Ovary (tissue), 9 donors: ENCODE results near the gene SMIM1. TPM values are rescaled to one million over a fixed set of nuclear protein-coding genes. Genes with fewer than 3 reads are reported as not detected.
"Not testable (repeated sequence)": the region's sequence is repeated elsewhere in the genome, so short reads cannot be mapped to it uniquely, and the experiment has no call there.

Source experiments
- DNase-seq, 5 donors: peaks; one replicate each; pipeline ENCODE4 v3.0.0-alpha.2; 2019 to 2020
- H3K27ac ChIP-seq, 2 donors: fragments of 200-600 bp; one replicate each; pipeline versions ENCODE4 v1.5.1 to v1.8.0; 2019 to 2022
- H3K27me3 ChIP-seq: fragments of 200-600 bp; one replicate; pipeline ENCODE4 v1.8.0; 2022
- H3K36me3 ChIP-seq: fragments of 200-600 bp; sonication (generic); one replicate; pipeline ENCODE4 v1.5.1; 2019
- H3K4me1 ChIP-seq: one replicate; pipeline ENCODE4 v1.8.1; 2013; ENCODE audit warnings: mild to moderate bottlenecking, moderate library complexity; ENCODE audit not compliant: insufficient read depth
- H3K4me3 ChIP-seq: fragments of 200-600 bp; sonication (generic); one replicate; pipeline ENCODE4 v1.5.1; 2017
- H3K9me3 ChIP-seq, 2 donors: fragments of 200-600 bp in 1 of 2; sonication (generic) in 1 of 2; one replicate each; pipeline versions ENCODE4 v1.5.1 to v1.8.1; 2013 to 2019; ENCODE audit warnings: mild to moderate bottlenecking in 1 of 2, moderate library complexity in 1 of 2
- CTCF ChIP-seq, 3 donors: fragments of 450-650 bp in 2 of 3; fragments of 200-600 bp in 1 of 3; IDR thresholded peaks; one replicate each; pipeline versions ENCODE4 v1.5.1 to v1.8.0; 2016 to 2022; ENCODE audit warnings: antibody characterized with exemption in 3 of 3, mild to moderate bottlenecking in 1 of 3
- EP300 ChIP-seq: sonication (generic); formaldehyde crosslinking; IDR thresholded peaks from one replicate; pipeline ENCODE4 v1.6.1; 2017; ENCODE audit warnings: antibody characterized with exemption
- POLR2A ChIP-seq: fragments of 450-650 bp; IDR thresholded peaks from one replicate; pipeline ENCODE4 v1.6.1; 2017; ENCODE audit warnings: antibody characterized with exemption, mild to moderate bottlenecking, moderate library complexity
- WGBS, 3 donors: extraction: QIAGEN DNeasy Blood & Tissue Kit in 1 of 3; methylation state at CpG; one replicate each; pipeline versions ENCODE4 v1.1.5 to v1.1.7; 2013 to 2017; 5-methylcytosine and 5-hydroxymethylcytosine counted together
- intact Hi-C, 4 donors: fragments of 100-400 bp; cut with DNase I; formaldehyde crosslinking; loops; one replicate each; pipeline versions ENCODE4 v1.11.0 to v1.15.1; 2022 to 2023
- polyA plus RNA-seq, 2 donors: library from polyadenylated mRNA; stranded (reverse); fragments of 200-250 nt in 1 of 2; fragments of 350-450 nt in 1 of 2; fragmentation: Illumina TruSeq in 1 of 2; extraction: RNeasy Lipid Tissue Mini Kit (QIAGEN cat#74804) in 1 of 2; gene quantifications; one replicate each; pipeline ENCODE4 v1.2.3, GENCODE V29; 2013 to 2014
- total RNA-seq, 7 donors: library from RNA; depleted of rRNA in 2 of 7; stranded (reverse); fragments of >200 nt in 2 of 7; fragmentation: NEBNext Ultra II Directional in 3 of 7; extraction: Animal tissue kit (Norgen Biotek cat#: 25700) in 3 of 7; gene quantifications; one replicate each; pipeline versions ENCODE4 v1.1.0 to v1.2.4, GENCODE V29; 2016 to 2023
- donor health status: DM: no; HTN: no; CAD: no; lungs with moderate emphysema.
- donor health status: DM: no; HTN: no; CAD: no.
- donor health status: Bipolar disorder and iron deficiency.
- donor health status: DM: yes; HTN: yes; CAD: no.
- donor health status: DM: no; HTN: no; CAD: no.
- donor health status: DM: yes; HTN: yes; CAD: no.

The SMIM1 gene
- total and polyA plus RNA-seq, 9 donors = 7.1 to 22.1 (median 18.7) TPM; not detected in 1

DNA sequence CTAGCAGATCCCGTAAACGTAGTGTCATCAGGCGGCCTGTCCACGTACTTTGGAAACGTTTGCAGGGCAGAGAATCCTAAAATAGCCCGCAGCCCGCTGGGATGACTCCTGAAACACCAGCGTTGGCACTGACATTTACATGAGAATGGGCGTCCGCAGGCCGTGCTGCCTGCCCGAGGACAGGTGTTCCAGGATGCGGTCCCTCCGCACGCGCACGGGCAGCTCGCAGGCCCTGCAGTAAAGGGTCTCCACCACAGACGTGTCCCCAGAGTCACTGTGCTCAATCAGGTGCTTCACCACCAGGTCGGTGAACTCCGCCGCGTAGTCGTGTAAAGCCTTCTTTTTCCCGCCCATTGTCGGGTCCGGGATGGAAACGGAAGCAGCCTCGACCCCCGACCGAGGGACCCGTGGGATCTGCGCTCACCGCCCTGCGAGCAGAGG, 26.1 kb upstream of the SMIM1 start:
- Histone ChIP-seq H3K4me1 (peaks cover 14% of the 10 kb centered on the region), H3K9me3 (no peaks in the 10 kb centered on the region), H3K4me3 (peak overlapping the region; percentile 78), H3K27me3 (no peaks in the 10 kb centered on the region), H3K27ac (peak overlapping the region in 1 of 2 donors; percentile 71), H3K36me3 (no peaks in the 10 kb centered on the region)
- intact Hi-C loops = no loop called here
- 18 to 24% (median 19%) methylated on average over 35 of the region's 35 CpGs for WGBS, 3 donors
- DNase-seq = peak in 1 of 5 donors; percentile 39
- no peak for TF ChIP-seq CTCF (IDR thresholded peaks at IDR 0.05)

- no peaks in the 10 kb centered on the region for H3K9me3 ChIP-seq
- intact Hi-C loops = no loop called here
- peak; percentile 84 to 92 (median 87) for DNase-seq
- peaks cover 14% of the 10 kb centered on the region for H3K4me1 ChIP-seq
- peak overlapping the region; percentile 78 for H3K4me3 ChIP-seq
- no peaks in the 10 kb centered on the region for H3K27me3 ChIP-seq
- TF ChIP-seq EP300 = no peak
- TF ChIP-seq POLR2A = no peak
- no peak for TF ChIP-seq CTCF (IDR thresholded peaks at IDR 0.05)
- WGBS, 3 donors = 1 to 3% (median 1%) methylated on average over 29 to 73 of the region's 73 CpGs
- H3K36me3 ChIP-seq = no peaks in the 10 kb centered on the region
- H3K27ac ChIP-seq = peak overlapping the region; percentile 62 to 71
These were observed 25.6 kb upstream of the SMIM1 start for GRCh38 chr1:3746830-3747521.

GRCh38 chr1:3747522-3747848, 25.1 kb upstream of the SMIM1 start:
- H3K4me3 ChIP-seq = peak overlapping the region; percentile 78
- H3K27ac ChIP-seq = peak overlapping the region in 1 of 2 donors; percentile 62
- no peak for TF ChIP-seq POLR2A
- TF ChIP-seq EP300 = no peak
- TF ChIP-seq CTCF (IDR thresholded peaks at IDR 0.05) = no peak
- peaks cover 14% of the 10 kb centered on the region for H3K4me1 ChIP-seq
- H3K27me3 ChIP-seq = no peaks in the 10 kb centered on the region
- no peaks in the 10 kb centered on the region for H3K36me3 ChIP-seq
- 27 to 38% (median 32%) methylated on average over 6 of the region's 6 CpGs for WGBS, 3 donors
- intact Hi-C loops = no loop called here
- no peak for DNase-seq
- H3K9me3 ChIP-seq = no peaks in the 10 kb centered on the region

GRCh38 chr1:3747903-3748302, 24.6 kb upstream of the SMIM1 start:
- 65 to 72% (median 67%) methylated on average over 13 of the region's 13 CpGs for WGBS, 3 donors
- peak in 1 of 5 donors; percentile 27 for DNase-seq
- Histone ChIP-seq H3K4me1 (peaks cover 14% of the 10 kb centered on the region), H3K9me3 (no peaks in the 10 kb centered on the region), H3K27ac (no peak overlapping the region), H3K36me3 (no peaks in the 10 kb centered on the region), H3K4me3 (peak overlapping the region; percentile 78), H3K27me3 (no peaks in the 10 kb centered on the region)
- intact Hi-C loops = no loop called here
- TF ChIP-seq EP300 = no peak
- no peak for TF ChIP-seq POLR2A
- no peak for TF ChIP-seq CTCF (IDR thresholded peaks at IDR 0.05)

DNA sequence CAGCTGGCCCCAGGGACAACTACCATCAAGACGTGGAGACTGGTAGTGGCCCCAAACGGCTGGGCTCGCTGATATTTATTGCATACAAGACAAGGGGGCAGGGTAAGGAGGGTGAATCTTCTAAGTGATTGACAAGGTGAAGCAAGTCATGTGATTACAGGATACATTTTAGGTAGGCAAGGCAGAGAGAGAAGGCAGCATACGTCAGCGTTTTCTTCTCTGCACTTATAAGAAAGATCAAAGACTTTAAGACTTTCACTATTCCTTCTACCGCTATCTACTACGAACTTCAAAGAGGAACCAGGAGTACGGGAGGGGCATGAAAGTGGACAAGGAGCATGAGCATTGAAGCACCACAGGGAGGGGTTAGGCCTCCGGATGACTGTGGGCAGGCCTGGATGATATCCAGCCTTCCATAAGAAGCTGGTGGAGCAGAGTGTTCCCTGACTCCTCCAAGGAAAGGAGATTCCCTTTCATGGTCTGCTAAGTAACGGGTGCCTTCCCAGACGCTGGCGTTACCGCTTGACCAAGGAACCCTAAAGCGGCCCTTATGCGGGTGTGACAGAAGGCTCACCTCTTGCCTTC, 24.1 kb upstream of the SMIM1 start:
- H3K4me3 ChIP-seq, DNase-seq, H3K36me3 ChIP-seq, H3K9me3 ChIP-seq, intact Hi-C loops, H3K27me3 ChIP-seq, H3K27ac ChIP-seq: not testable (repeated sequence)
- WGBS, 3 donors = 56 to 70% (median 57%) methylated on average over 15 of the region's 15 CpGs
- peaks cover 14% of the 10 kb centered on the region for H3K4me1 ChIP-seq
